GM08714 (cell line): ENCODE results near the gene TBL1Y.

Experiments used
- H3K4me3 ChIP-seq: fragments of 200-500 bp; sonication (Bioruptor generic); 2 replicates; pipeline ENCODE4 v1.5.1; 2014; ENCODE audit warnings: mild to moderate bottlenecking, low read length, inconsistent platforms
- ZNF274 ChIP-seq: IDR thresholded peaks from 2 replicates; pipeline ENCODE4 v1.6.1; 2012; ENCODE audit warnings: mild to moderate bottlenecking, low read depth, low read length

The TBL1Y gene

DNA sequence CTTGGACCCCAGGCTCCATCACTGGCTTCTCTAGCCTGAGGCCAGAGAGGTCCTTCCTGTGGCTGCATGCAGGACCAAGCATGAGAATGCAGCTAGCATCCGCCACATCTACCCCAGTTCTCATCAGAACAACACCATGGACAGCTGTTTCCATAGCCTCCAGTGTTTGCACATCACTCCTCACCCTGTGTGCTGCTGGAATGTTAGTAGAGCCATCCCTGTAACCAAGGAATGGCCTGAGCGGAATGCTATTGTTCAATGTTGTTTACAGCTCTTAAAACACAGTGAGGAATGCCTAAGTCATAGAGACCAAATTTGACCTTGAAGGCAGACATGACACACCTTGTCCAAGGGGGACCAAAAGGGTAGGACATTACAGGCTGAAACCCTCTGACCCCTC, 183.9 kb downstream of the TBL1Y start:
- TF ChIP-seq ZNF274 = no peak
- no peak overlapping the region for H3K4me3 ChIP-seq

DNA sequence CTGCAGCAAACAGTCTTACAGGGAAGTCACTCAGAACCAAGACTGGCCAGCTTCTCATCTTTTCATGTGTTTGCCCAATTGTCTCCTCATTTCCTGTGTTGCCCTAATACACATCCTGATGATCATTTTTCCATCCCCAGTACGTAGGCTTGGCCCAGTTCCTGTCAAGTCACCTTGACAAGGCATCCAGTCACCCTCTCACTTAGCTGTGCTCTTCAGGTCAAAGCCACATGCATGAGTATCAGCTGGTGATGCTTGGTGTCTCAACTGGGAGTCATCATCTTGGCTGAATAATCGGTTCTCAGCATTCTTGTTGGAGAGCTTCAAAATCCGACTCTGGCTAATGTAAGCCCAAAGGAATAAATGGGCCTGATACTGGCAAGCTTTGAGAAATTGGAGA, 186.5 kb downstream of the TBL1Y start:
- TF ChIP-seq ZNF274 = no peak
- H3K4me3 ChIP-seq = no peak overlapping the region

GRCh38 chrY:7099742-7100141, 189.2 kb downstream of the TBL1Y start:
- no peak for TF ChIP-seq ZNF274
- no peak overlapping the region for H3K4me3 ChIP-seq

GRCh38 chrY:7102680-7103079, 192.2 kb downstream of the TBL1Y start:
- H3K4me3 ChIP-seq = no peak overlapping the region
- no peak for TF ChIP-seq ZNF274

- no peak for TF ChIP-seq ZNF274
- H3K4me3 ChIP-seq = no peak overlapping the region
Observed at GRCh38 chrY:7107179-7107578, 196.7 kb downstream of the TBL1Y start.

DNA sequence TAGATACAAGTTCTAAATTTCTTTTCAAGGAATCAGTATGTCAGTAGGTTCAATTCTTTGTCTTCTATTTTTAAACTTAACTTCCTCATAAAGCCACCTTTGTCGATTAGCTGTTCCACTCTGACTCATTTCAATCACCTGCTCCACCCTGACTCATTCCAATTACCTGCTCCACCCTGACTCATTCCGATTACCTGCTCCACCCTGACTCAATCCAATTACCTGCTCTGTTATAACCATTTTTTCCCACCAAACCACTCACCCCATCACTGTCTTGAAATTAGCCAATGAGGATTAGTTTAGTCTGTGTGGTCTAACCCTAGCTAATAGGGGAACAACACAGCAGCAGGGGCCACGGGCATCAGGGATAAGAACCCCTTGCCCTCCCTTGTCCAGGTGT, 199.6 kb downstream of the TBL1Y start:
- H3K4me3 ChIP-seq = no peak overlapping the region
- no peak for TF ChIP-seq ZNF274

- TF ChIP-seq ZNF274 = no peak
- no peak overlapping the region for H3K4me3 ChIP-seq
Observed at GRCh38 chrY:7115871-7116270, 205.4 kb downstream of the TBL1Y start.

- TF ChIP-seq ZNF274 = no peak
- H3K4me3 ChIP-seq = no peak overlapping the region
Observed at GRCh38 chrY:7122202-7122601, 211.7 kb downstream of the TBL1Y start.

DNA sequence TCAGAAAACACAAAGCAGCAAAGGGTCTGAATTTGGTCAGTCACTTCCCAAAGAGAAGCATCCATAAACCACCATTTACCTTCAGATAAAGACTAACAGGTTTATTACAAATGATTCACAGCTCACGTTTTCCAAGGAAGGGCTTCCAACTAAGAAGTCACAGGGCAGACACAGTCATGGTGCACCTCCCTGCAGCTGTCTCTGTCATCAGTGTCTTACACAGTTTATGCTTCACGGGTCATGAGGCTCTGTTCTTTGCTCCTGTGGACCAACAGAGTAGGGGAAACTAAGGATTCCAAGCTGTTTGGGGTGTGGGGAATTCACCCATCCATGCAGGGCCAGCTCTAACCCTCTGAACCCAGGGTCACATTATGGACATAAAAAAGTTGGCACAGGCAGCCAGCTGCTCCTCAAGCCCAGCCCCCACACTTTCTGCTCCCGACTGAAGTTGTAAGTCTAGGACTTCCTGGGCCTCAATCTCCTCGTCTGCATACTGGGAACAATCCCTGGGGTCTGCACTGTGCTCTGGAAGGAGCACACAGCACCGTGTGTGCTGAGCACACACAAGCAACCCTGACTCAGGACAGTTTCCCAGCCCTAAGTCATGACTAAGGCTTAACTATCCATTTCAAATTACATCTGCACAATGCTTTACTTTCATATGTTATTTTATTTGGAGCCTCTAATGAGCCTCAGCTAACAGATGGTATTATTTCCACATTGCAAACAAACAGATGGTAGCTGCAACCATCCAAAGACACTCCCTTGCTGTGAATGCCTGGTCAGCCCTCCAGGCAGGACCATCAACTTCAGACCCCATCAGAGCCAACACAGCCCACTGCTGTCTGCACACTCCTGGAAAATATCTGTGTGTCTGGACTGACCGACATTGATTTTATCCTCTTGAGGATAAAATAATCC, 214.9 kb downstream of the TBL1Y start:
- TF ChIP-seq ZNF274 = no peak
- H3K4me3 ChIP-seq = no peak overlapping the region

GRCh38 chrY:7128211-7128610, 217.7 kb downstream of the TBL1Y start:
- TF ChIP-seq ZNF274 = no peak

More at GRCh38 chrY:7128211-7128610, 217.7 kb downstream of the TBL1Y start:
- H3K4me3 ChIP-seq = no peak overlapping the region
